Activated T-cell treated with anti-CD3 and anti-CD28 coated beads, Interleukin-2, amount 50 U/mL, for 24 hours (primary cell): ENCODE data around the gene REG1A.

Experiments used
- DNase-seq: peaks from one replicate; pipeline ENCODE4 v3.0.0-alpha.2; 2020
- H3K27ac Mint-ChIP-seq: 2 replicates; pipeline ENCODE4 v1.8.0; 2020; ENCODE audit warnings: mild to moderate bottlenecking, mixed read lengths
- H3K27me3 Mint-ChIP-seq: 2 replicates; pipeline ENCODE4 v1.8.0; 2020; ENCODE audit warnings: mixed read lengths
- H3K36me3 Mint-ChIP-seq: 2 replicates; pipeline ENCODE4 v1.8.0; 2020; ENCODE audit warnings: low read depth, mixed read lengths
- H3K4me1 Mint-ChIP-seq: 2 replicates; pipeline ENCODE4 v1.8.0; 2020; ENCODE audit warnings: low read depth, mixed read lengths
- H3K4me3 Mint-ChIP-seq: 2 replicates; pipeline ENCODE4 v1.8.0; 2020; ENCODE audit warnings: mild to moderate bottlenecking, moderate library complexity, mixed read lengths
- H3K9me3 Mint-ChIP-seq: 2 replicates; pipeline ENCODE4 v1.8.0; 2020; ENCODE audit warnings: mixed read lengths

Gene REG1A

GRCh38 chr2:79159030-79159429 lies 38.7 kb downstream of the REG1A start:
- Mint-ChIP-seq H3K9me3 (peaks cover 19% of the 10 kb centered on the region), H3K4me3 (no peak overlapping the region), H3K27ac (no peak overlapping the region), H3K36me3 (no peaks in the 10 kb centered on the region), H3K4me1 (no peaks in the 10 kb centered on the region), H3K27me3 (no peaks in the 10 kb centered on the region)
- no peak for DNase-seq

GRCh38 chr2:79159653-79160052 lies 39.4 kb downstream of the REG1A start, which contains the start of gene REG3A:
Gene REG3A (minus strand): TSS chr2:79159753. CDS start chr2:79159405, 348 bp downstream.
- Mint-ChIP-seq H3K4me3 (no peak within 1 kb of the TSS), H3K27me3 (no peaks in the 10 kb centered on the region), H3K27ac (no peak within 1 kb of the TSS), H3K36me3 (no peaks in the 10 kb centered on the region), H3K4me1 (no peaks in the 10 kb centered on the region), H3K9me3 (peaks cover 18% of the 10 kb centered on the region)
- DNase-seq = no peak

- H3K4me1 Mint-ChIP-seq = no peaks in the 10 kb centered on the region
Observed at GRCh38 chr2:79162132-79162531, 41.8 kb downstream of the REG1A start.

GRCh38 chr2:79162801-79163200 lies 42.5 kb downstream of the REG1A start:
- H3K4me1 Mint-ChIP-seq = no peaks in the 10 kb centered on the region
- peaks cover 13% of the 10 kb centered on the region for H3K9me3 Mint-ChIP-seq
- no peaks in the 10 kb centered on the region for H3K36me3 Mint-ChIP-seq
- no peak overlapping the region for H3K4me3 Mint-ChIP-seq
- DNase-seq = no peak
- no peak overlapping the region for H3K27ac Mint-ChIP-seq
- H3K27me3 Mint-ChIP-seq = no peaks in the 10 kb centered on the region

More at GRCh38 chr2:79162132-79162531, 41.8 kb downstream of the REG1A start:
- H3K27ac Mint-ChIP-seq = no peak overlapping the region
- no peak overlapping the region for H3K4me3 Mint-ChIP-seq
- no peaks in the 10 kb centered on the region for H3K27me3 Mint-ChIP-seq
- no peak for DNase-seq
- no peaks in the 10 kb centered on the region for H3K36me3 Mint-ChIP-seq
- H3K9me3 Mint-ChIP-seq = peaks cover 13% of the 10 kb centered on the region

GRCh38 chr2:79171348-79171958 lies 51.2 kb downstream of the REG1A start:
- Mint-ChIP-seq H3K27me3 (no peaks in the 10 kb centered on the region), H3K4me3 (no peak overlapping the region), H3K27ac (no peak overlapping the region), H3K36me3 (no peaks in the 10 kb centered on the region), H3K9me3 (peaks cover 17% of the 10 kb centered on the region), H3K4me1 (no peaks in the 10 kb centered on the region)
- no peak for DNase-seq
